ENCODE data around the gene SLC16A4. TPM values are rescaled to one million over a fixed set of nuclear protein-coding genes. Genes with fewer than 3 reads are reported as not detected.

The SLC16A4 gene
- polyA plus RNA-seq, 1 of the 3 experiments (the other 2 are of a cell fraction): 3.0 TPM

GRCh38 chr1:110318046-110318445 lies 72.8 kb downstream of the SLC16A4 start:
- Histone ChIP-seq H3K9me3 (no peaks in the 10 kb centered on the region), H3K36me3 (replicated peaks in 1 of 2; ENCODE audit: control insufficient read depth in 1 of 2, insufficient read depth in 2 of 2, low read length in 1 of 2) (no peaks in the 10 kb centered on the region), H3K27ac (ENCODE audit: low read depth in 2 of 2, low read length in 1 of 2) (no peak overlapping the region), H3F3A (replicated peaks; ENCODE audit: insufficient read depth) (no peaks in the 10 kb centered on the region), H3K9me2 (no peaks in the 10 kb centered on the region), H3K27me3 (ENCODE audit: insufficient read depth) (no peaks in the 10 kb centered on the region), H4K20me1 (ENCODE audit: insufficient read depth) (no peaks in the 10 kb centered on the region), H3K4me2 (no peak overlapping the region), H3K79me2 (ENCODE audit: insufficient read depth) (no peaks in the 10 kb centered on the region), H3K9ac (no peak overlapping the region), H3K4me1 (ENCODE audit: control insufficient read depth in 1 of 2, insufficient read depth in 2 of 2, low read depth in 1 of 2, low read length in 1 of 2) (no peaks in the 10 kb centered on the region; a peak in 1 of 4 replicates), H2AFZ (ENCODE audit: low read depth) (no peak overlapping the region), H3K4me3 (ENCODE audit: low read depth in 2 of 2, low read length in 1 of 2) (no peak overlapping the region)
- TF ChIP-seq REST (IDR thresholded peaks at IDR 0.05; ENCODE audit: low read depth, low read length): no peak
- TF ChIP-seq CHD2 (IDR thresholded peaks at IDR 0.05; ENCODE audit: low read length, partially characterized antibody): no peak
- TF ChIP-seq ZBTB33 (IDR thresholded peaks at IDR 0.05; ENCODE audit: borderline replicate concordance, low read depth): no peak
- no peak for TF ChIP-seq CTCF (IDR thresholded peaks at IDR 0.05)
- no peak for TF ChIP-seq MXI1 (IDR thresholded peaks at IDR 0.05; ENCODE audit: low read depth, low read length)
- TF ChIP-seq POLR2AphosphoS5 (IDR thresholded peaks at IDR 0.05; ENCODE audit: low read depth, low read length): no peak
- TF ChIP-seq NFIC (IDR thresholded peaks at IDR 0.05; ENCODE audit: borderline replicate concordance): no peak
- TF ChIP-seq RXRA (IDR thresholded peaks at IDR 0.05; ENCODE audit: borderline replicate concordance, low read depth): no peak
- TF ChIP-seq RAD21 (IDR thresholded peaks at IDR 0.05; ENCODE audit: low read length): no peak
- no peak for TF ChIP-seq TEAD4 (IDR thresholded peaks at IDR 0.05; ENCODE audit: borderline replicate concordance, insufficient read depth)
- TF ChIP-seq GATA2 (CRISPR knock-in tag; IDR thresholded peaks at IDR 0.05): no peak
- TF ChIP-seq RCOR1 (IDR thresholded peaks at IDR 0.05; ENCODE audit: low read length): no peak
- no peak for TF ChIP-seq PBX3 (IDR thresholded peaks at IDR 0.05)
- TF ChIP-seq IRF3 (IDR thresholded peaks at IDR 0.05; ENCODE audit: low read depth, low read length): no peak
- TF ChIP-seq JUND (IDR thresholded peaks at IDR 0.05): no peak
- TF ChIP-seq RFX5 (IDR thresholded peaks at IDR 0.05; ENCODE audit: low read length): no peak
- TF ChIP-seq SMC3 (IDR thresholded peaks at IDR 0.05; ENCODE audit: low read depth, low read length): no peak
- ChIA-PET CTCF (interaction anchor here (0.7 to 32.6 kb wide), 6 partner anchors 18 to 178 kb away, joined by 3 to 1300 read pairs (median 48); partner anchors contain the start of genes KCNC4 and RBM15), POLR2A (interaction anchor here (0.7 kb wide), 1 partner anchor 21 kb away, joined by 3 read pairs; the partner anchor contains the start of gene RBM15)
- WGBS (ENCODE audit: low lambda C conversion rate): 54% methylated on average over 3 of the region's 4 CpGs
- no peak for DNase-seq

Measured in SK-N-SH (cell line).